ENCODE measurements around the gene LYPD1.

GRCh38 chr2:132633635-132634034 lies 36.4 kb downstream of the LYPD1 start:
- TF ChIP-seq, protein P1, sequence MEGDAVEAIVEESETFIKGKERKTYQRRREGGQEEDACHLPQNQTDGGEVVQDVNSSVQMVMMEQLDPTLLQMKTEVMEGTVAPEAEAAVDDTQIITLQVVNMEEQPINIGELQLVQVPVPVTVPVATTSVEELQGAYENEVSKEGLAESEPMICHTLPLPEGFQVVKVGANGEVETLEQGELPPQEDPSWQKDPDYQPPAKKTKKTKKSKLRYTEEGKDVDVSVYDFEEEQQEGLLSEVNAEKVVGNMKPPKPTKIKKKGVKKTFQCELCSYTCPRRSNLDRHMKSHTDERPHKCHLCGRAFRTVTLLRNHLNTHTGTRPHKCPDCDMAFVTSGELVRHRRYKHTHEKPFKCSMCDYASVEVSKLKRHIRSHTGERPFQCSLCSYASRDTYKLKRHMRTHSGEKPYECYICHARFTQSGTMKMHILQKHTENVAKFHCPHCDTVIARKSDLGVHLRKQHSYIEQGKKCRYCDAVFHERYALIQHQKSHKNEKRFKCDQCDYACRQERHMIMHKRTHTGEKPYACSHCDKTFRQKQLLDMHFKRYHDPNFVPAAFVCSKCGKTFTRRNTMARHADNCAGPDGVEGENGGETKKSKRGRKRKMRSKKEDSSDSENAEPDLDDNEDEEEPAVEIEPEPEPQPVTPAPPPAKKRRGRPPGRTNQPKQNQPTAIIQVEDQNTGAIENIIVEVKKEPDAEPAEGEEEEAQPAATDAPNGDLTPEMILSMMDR (conservative IDR thresholded peaks at IDR 0.05; ENCODE audit: low read depth, low read length): no peak
- TF ChIP-seq EZH2 (IDR thresholded peaks at IDR 0.05; ENCODE audit: borderline replicate concordance, low read depth, low read length, poor library complexity, severe bottlenecking): no peak

Data from A673 (cell line).